HEK293 (cell line): ENCODE data around the gene SERINC3.

Experiments used
- CTCF ChIA-PET: fragments of 350-600 bp; formaldehyde crosslinking; extraction: SDS; loops from one replicate; lab custom pipeline; 2021; ENCODE audit warnings: antibody characterized with exemption; lab: Yijun Ruan, JAX
- POLR2A ChIA-PET: fragments of 300-600 bp; formaldehyde crosslinking; extraction: SDS; loops from one replicate; lab custom pipeline; 2020; ENCODE audit warnings: antibody characterized with exemption, inconsistent platforms; lab: Yijun Ruan, JAX
- H3K27ac ChIP-seq: fragments of 200-500 bp; sonication (Bioruptor generic); 2 replicates; pipeline ENCODE4 v1.5.1; 2014; ENCODE audit warnings: low read depth, low read length, control low read depth, inconsistent platforms; ENCODE audit errors: extremely low read depth
- H3K36me3 ChIP-seq, 2 experiments: fragments of 200-500 bp in 1 of 2; sonication (Bioruptor generic) in 1 of 2; 1 replicate in 1 of 2; 2 replicates in 1 of 2; pipeline ENCODE4 v1.5.1; 2014 to 2017; ENCODE audit warnings: inconsistent platforms in 2 of 2, low read length in 2 of 2; ENCODE audit not compliant: control insufficient read depth in 2 of 2, insufficient read depth in 1 of 2
- H3K4me1 ChIP-seq: fragments of 200-500 bp; sonication (Bioruptor generic); 2 replicates; pipeline ENCODE4 v1.5.1; 2014; ENCODE audit warnings: mild to moderate bottlenecking, low read length, inconsistent platforms; ENCODE audit not compliant: control insufficient read depth, insufficient read depth
- H3K4me3 ChIP-seq: 2 replicates; pipeline ENCODE4 v1.5.1; 2011; ENCODE audit warnings: low read depth, mild to moderate bottlenecking, control low read depth, low read length, moderate library complexity
- H3K9me3 ChIP-seq: fragments of 200-500 bp; sonication (Bioruptor generic); 2 replicates; pipeline ENCODE4 v1.5.1; 2014; ENCODE audit warnings: low read depth, low read length, inconsistent platforms; ENCODE audit not compliant: control insufficient read depth, insufficient read depth
- BCL11A ChIP-seq: fragments of 450-650 bp; formaldehyde crosslinking; IDR thresholded peaks from 2 replicates; pipeline ENCODE4 v1.5.1; 2016; ENCODE audit warnings: low read depth, missing biosample characterization, missing genetic modification characterization
- HOXD13 ChIP-seq: sonication (generic); formaldehyde crosslinking; IDR thresholded peaks from 2 replicates; pipeline ENCODE4 v1.8.0; 2022; ENCODE audit warnings: missing genetic modification reagents, borderline replicate concordance
- KLF16 ChIP-seq: fragments of 450-650 bp; formaldehyde crosslinking; IDR thresholded peaks from 2 replicates; pipeline ENCODE4 v1.5.1; 2017; ENCODE audit warnings: missing biosample characterization, missing genetic modification characterization
- OSR2 ChIP-seq: fragments of 450-650 bp; formaldehyde crosslinking; IDR thresholded peaks from 2 replicates; pipeline ENCODE4 v1.5.1; 2016; ENCODE audit warnings: missing biosample characterization, missing genetic modification characterization
- PRDM1 ChIP-seq: fragments of 450-650 bp; formaldehyde crosslinking; IDR thresholded peaks from 2 replicates; pipeline ENCODE4; 2016; ENCODE audit warnings: missing biosample characterization, missing genetic modification characterization
- ZBTB7A ChIP-seq: fragments of 450-650 bp; formaldehyde crosslinking; IDR thresholded peaks from 2 replicates; pipeline ENCODE4 v1.5.1; 2016; ENCODE audit warnings: low read depth, missing biosample characterization, missing genetic modification characterization
- ZNF138 ChIP-seq: fragments of 450-650 bp; formaldehyde crosslinking; IDR thresholded peaks from 2 replicates; pipeline ENCODE4 v1.5.1; 2016; ENCODE audit warnings: missing biosample characterization, missing genetic modification characterization, borderline replicate concordance
- ZNF174 ChIP-seq: fragments of 450-650 bp; formaldehyde crosslinking; IDR thresholded peaks from 2 replicates; pipeline ENCODE4 v1.5.0; 2017; ENCODE audit warnings: missing biosample characterization, mild to moderate bottlenecking, missing genetic modification characterization
- ZNF202 ChIP-seq: fragments of 450-650 bp; formaldehyde crosslinking; IDR thresholded peaks from 2 replicates; pipeline ENCODE4 v1.5.1; 2016; ENCODE audit warnings: missing biosample characterization, missing genetic modification characterization, borderline replicate concordance
- ZNF223 ChIP-seq: fragments of 450-650 bp; formaldehyde crosslinking; IDR thresholded peaks from 2 replicates; pipeline ENCODE4 v1.5.1; 2016; ENCODE audit warnings: missing biosample characterization, missing genetic modification characterization
- ZNF248 ChIP-seq: fragments of 450-650 bp; formaldehyde crosslinking; IDR thresholded peaks from 2 replicates; pipeline ENCODE4 v1.5.1; 2017; ENCODE audit warnings: missing biosample characterization, missing genetic modification characterization
- ZNF266 ChIP-seq: fragments of 450-650 bp; formaldehyde crosslinking; IDR thresholded peaks from 2 replicates; pipeline ENCODE4 v1.5.1; 2016; ENCODE audit warnings: missing biosample characterization, missing genetic modification characterization, low read depth
- ZNF558 ChIP-seq: fragments of 450-650 bp; formaldehyde crosslinking; IDR thresholded peaks from 2 replicates; pipeline ENCODE4 v1.5.1; 2016; ENCODE audit warnings: missing biosample characterization, missing genetic modification characterization
- ZNF561 ChIP-seq: fragments of 450-650 bp; IDR thresholded peaks from 2 replicates; pipeline ENCODE4 v1.5.1; 2018; ENCODE audit warnings: missing biosample characterization, missing genetic modification characterization, borderline replicate concordance
- ZNF571 ChIP-seq: fragments of 450-650 bp; formaldehyde crosslinking; IDR thresholded peaks from 2 replicates; pipeline ENCODE4 v1.5.0; 2017; ENCODE audit warnings: missing biosample characterization, missing genetic modification characterization
- ZNF621 ChIP-seq: fragments of 450-650 bp; formaldehyde crosslinking; IDR thresholded peaks from 2 replicates; pipeline ENCODE4 v1.5.1; 2017; ENCODE audit warnings: missing biosample characterization, missing genetic modification characterization
- ZNF658 ChIP-seq: fragments of 450-650 bp; formaldehyde crosslinking; IDR thresholded peaks from 2 replicates; pipeline ENCODE4; 2016; ENCODE audit warnings: missing biosample characterization, missing genetic modification characterization
- ZNF747 ChIP-seq: fragments of 450-650 bp; formaldehyde crosslinking; IDR thresholded peaks from 2 replicates; pipeline ENCODE4 v1.5.1; 2016; ENCODE audit warnings: missing biosample characterization, missing genetic modification characterization
- ZNF792 ChIP-seq: fragments of 450-650 bp; formaldehyde crosslinking; IDR thresholded peaks from 2 replicates; pipeline ENCODE4 v1.5.1; 2016; ENCODE audit warnings: missing biosample characterization, missing genetic modification characterization
- ZNF843 ChIP-seq: fragments of 450-650 bp; formaldehyde crosslinking; IDR thresholded peaks from 2 replicates; pipeline ENCODE4 v1.5.1; 2016; ENCODE audit warnings: missing biosample characterization, missing genetic modification characterization
- ZSCAN16 ChIP-seq: fragments of 450-650 bp; formaldehyde crosslinking; IDR thresholded peaks from 2 replicates; pipeline ENCODE4 v1.5.1; 2016; ENCODE audit warnings: missing biosample characterization, missing genetic modification characterization
- TF ChIP-seq, protein P1 (sequence below): sonication (generic); formaldehyde crosslinking; IDR thresholded peaks from 2 replicates; pipeline ENCODE4 v1.8.1; 2022; ENCODE audit warnings: mild to moderate bottlenecking, moderate library complexity, missing genetic modification reagents
- TF ChIP-seq, protein P2 (sequence below): fragments of 450-650 bp; formaldehyde crosslinking; IDR thresholded peaks from 2 replicates; pipeline ENCODE4 v1.5.1; 2017; ENCODE audit warnings: missing biosample characterization, mild to moderate bottlenecking, missing genetic modification characterization, moderate library complexity
- TF ChIP-seq, protein P3 (sequence below): fragments of 450-650 bp; formaldehyde crosslinking; IDR thresholded peaks from 2 replicates; pipeline ENCODE4 v1.5.1; 2016; ENCODE audit warnings: missing biosample characterization, missing genetic modification characterization
- TF ChIP-seq, protein P4 (sequence below): fragments of 450-650 bp; IDR thresholded peaks from 2 replicates; pipeline ENCODE4 v1.5.1; 2018; ENCODE audit warnings: missing biosample characterization, mild to moderate bottlenecking, missing genetic modification characterization

The SERINC3 gene

DNA sequence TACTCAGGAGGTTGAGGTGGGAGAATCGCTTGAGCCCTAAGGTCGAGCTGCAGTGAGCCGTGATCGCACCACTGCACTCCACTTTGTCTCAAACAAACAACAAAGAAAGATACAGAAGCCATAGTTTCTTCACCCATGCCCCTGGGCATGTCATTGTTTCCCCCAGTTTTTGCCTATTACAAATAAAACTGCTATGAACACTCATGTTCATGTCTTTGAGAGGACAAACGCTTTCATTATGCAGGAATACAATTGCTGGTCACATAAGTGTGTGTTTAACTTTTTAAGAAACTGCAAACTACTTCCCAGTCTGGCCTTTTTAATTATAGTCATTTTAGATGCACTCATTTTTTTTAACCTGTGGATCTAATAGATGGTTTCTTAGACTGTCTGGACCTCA lies 58.4 kb downstream of the SERINC3 start:
- Histone ChIP-seq H3K27ac (no peak overlapping the region), H3K4me3 (no peak overlapping the region), H3K36me3 (no peaks in the 10 kb centered on the region), H3K9me3 (no peaks in the 10 kb centered on the region), H3K4me1 (no peaks in the 10 kb centered on the region)
- TF ChIP-seq ZNF138 (tag by site-specific recombination), result no peak
- TF ChIP-seq BCL11A (tag by site-specific recombination), result no peak
- ChIA-PET POLR2A (interaction anchor here (0.7 kb wide), 1 partner anchor 409 kb away, joined by 4 read pairs; no protein-coding TSS in a partner anchor), CTCF (interaction anchor here (0.6 to 1.2 kb wide), 2 partner anchors 248 to 368 kb away, joined by 3 read pairs; no protein-coding TSS in a partner anchor)

DNA sequence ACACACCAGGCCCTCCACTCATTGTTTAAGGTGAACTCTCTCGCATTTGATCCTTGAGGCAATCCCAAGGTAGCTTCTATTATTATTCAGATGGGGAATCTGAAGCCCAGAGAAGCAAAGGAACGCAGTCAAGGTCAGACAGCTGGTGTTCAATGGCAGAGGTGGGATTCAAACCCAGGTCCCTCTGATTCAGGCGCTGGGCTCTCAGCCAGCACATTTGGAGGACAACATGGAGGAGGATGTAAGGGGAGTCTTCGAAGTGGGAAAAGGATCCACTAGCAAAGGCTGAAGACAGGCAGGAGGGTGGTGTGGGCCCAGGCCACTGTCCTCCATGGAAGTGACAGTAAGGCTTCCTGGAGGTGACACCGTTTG lies 60.1 kb downstream of the SERINC3 start:
- H3K27ac ChIP-seq, result no peak overlapping the region
- POLR2A ChIA-PET, result no interaction called here
- TF ChIP-seq KLF16 (tag by site-specific recombination) (no peak), PRDM1 (no peak), ZNF266 (tag by site-specific recombination) (no peak), ZNF571 (tag by site-specific recombination) (no peak), ZNF658 (no peak), ZNF621 (no peak), ZNF792 (no peak), ZNF558 (no peak), ZNF561 (tag by site-specific recombination) (no peak), HOXD13 (CRISPR knock-in tag) (no peak)
- TF ChIP-seq, protein P1, sequence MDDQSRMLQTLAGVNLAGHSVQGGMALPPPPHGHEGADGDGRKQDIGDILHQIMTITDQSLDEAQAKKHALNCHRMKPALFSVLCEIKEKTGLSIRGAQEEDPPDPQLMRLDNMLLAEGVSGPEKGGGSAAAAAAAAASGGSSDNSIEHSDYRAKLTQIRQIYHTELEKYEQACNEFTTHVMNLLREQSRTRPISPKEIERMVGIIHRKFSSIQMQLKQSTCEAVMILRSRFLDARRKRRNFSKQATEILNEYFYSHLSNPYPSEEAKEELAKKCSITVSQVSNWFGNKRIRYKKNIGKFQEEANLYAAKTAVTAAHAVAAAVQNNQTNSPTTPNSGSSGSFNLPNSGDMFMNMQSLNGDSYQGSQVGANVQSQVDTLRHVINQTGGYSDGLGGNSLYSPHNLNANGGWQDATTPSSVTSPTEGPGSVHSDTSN (CRISPR knock-in tag), result no peak
- TF ChIP-seq, protein P2, sequence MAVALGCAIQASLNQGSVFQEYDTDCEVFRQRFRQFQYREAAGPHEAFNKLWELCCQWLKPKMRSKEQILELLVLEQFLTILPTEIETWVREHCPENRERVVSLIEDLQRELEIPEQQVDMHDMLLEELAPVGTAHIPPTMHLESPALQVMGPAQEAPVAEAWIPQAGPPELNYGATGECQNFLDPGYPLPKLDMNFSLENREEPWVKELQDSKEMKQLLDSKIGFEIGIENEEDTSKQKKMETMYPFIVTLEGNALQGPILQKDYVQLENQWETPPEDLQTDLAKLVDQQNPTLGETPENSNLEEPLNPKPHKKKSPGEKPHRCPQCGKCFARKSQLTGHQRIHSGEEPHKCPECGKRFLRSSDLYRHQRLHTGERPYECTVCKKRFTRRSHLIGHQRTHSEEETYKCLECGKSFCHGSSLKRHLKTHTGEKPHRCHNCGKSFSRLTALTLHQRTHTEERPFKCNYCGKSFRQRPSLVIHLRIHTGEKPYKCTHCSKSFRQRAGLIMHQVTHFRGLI, result no peak
- CTCF ChIA-PET, result interaction anchor here (0.6 to 3.2 kb wide), 16 partner anchors 11 to 249 kb away, joined by 3 to 36 read pairs (median 4); partner anchors contain the start of gene FITM2
- H3K4me1 ChIP-seq, result no peaks in the 10 kb centered on the region
- H3K9me3 ChIP-seq, result no peaks in the 10 kb centered on the region
- no peaks in the 10 kb centered on the region for H3K36me3 ChIP-seq
- H3K4me3 ChIP-seq, result no peak overlapping the region

DNA sequence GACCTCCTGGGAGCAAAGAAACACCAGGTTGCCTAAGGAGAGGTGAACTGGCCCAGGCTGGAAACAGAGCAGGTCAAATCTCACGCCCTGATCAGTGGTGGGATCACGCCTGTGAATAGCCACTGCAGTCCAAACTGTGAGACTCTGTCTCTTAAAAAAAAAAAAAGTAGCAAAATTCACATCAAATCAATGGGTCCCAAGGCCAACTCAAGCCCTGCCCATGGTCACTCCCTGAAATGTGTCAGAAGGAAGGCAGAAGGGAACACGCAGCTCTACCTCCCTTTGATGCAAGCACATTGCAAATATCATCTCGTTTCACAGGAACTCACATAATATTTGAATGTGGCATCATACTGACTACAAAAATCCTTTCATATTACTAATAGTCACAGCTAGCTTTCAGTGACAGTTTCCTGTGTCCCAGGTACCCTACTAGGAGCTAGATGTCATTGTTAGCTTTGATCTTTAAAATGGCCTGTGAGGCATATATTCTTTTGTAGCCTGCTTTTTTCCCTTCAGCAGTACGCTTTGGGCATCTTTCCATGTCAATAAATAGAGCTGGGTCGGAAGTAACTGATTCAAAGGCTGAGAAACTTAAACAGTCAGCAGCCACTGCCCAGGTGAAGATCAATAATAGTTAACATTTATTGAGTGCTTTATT lies 60.6 kb downstream of the SERINC3 start:
- no peak overlapping the region for H3K27ac ChIP-seq
- POLR2A ChIA-PET, result no interaction called here
- CTCF ChIA-PET, result interaction anchor here (0.6 to 3.2 kb wide), 14 partner anchors 11 to 249 kb away, joined by 3 to 36 read pairs (median 4); partner anchors contain the start of gene FITM2
- H3K4me3 ChIP-seq, result no peak overlapping the region
- no peaks in the 10 kb centered on the region for H3K9me3 ChIP-seq
- no peaks in the 10 kb centered on the region for H3K36me3 ChIP-seq
- no peaks in the 10 kb centered on the region for H3K4me1 ChIP-seq
- TF ChIP-seq ZNF843 (tag by site-specific recombination) (no peak), ZNF747 (tag by site-specific recombination) (no peak), ZNF202 (tag by site-specific recombination) (no peak), ZBTB7A (tag by site-specific recombination) (no peak), ZNF223 (tag by site-specific recombination) (no peak), OSR2 (tag by site-specific recombination) (no peak), ZNF248 (tag by site-specific recombination) (no peak), ZSCAN16 (tag by site-specific recombination) (no peak), ZNF174 (tag by site-specific recombination) (no peak)
- TF ChIP-seq, protein P3, sequence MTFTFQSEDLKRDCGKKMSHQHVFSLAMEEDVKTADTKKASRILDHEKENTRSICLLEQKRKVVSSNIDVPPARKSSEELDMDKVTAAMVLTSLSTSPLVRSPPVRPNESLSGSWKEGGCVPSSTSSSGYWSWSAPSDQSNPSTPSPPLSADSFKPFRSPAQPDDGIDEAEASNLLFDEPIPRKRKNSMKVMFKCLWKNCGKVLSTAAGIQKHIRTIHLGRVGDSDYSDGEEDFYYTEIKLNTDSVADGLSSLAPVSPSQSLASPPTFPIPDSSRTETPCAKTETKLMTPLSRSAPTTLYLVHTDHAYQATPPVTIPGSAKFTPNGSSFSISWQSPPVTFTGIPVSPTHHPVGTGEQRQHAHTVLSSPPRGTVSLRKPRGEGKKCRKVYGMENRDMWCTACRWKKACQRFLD (tag by site-specific recombination), result no peak
- TF ChIP-seq, protein P4, sequence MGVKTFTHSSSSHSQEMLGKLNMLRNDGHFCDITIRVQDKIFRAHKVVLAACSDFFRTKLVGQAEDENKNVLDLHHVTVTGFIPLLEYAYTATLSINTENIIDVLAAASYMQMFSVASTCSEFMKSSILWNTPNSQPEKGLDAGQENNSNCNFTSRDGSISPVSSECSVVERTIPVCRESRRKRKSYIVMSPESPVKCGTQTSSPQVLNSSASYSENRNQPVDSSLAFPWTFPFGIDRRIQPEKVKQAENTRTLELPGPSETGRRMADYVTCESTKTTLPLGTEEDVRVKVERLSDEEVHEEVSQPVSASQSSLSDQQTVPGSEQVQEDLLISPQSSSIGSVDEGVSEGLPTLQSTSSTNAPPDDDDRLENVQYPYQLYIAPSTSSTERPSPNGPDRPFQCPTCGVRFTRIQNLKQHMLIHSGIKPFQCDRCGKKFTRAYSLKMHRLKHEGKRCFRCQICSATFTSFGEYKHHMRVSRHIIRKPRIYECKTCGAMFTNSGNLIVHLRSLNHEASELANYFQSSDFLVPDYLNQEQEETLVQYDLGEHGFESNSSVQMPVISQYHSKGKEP (tag by site-specific recombination), result no peak
